RKO (cell line): ENCODE measurements around the gene MPST.

Experiments used
- DNase-seq: peaks from one replicate; pipeline ENCODE4 v3.0.0-alpha.2; 2016; ENCODE audit warnings: low spot score

Gene MPST

GRCh38 chr22:37079158-37079557 lies 59.6 kb downstream of the MPST start:
- DNase-seq, result no peak
